WTC11 (cell line): ENCODE data around the gene AXIN2. TPM values are rescaled to one million over a fixed set of nuclear protein-coding genes. Genes with fewer than 3 reads are reported as not detected.

Experiments
- ATAC-seq: fragments of 200-7000 bp; cut with Tn5 transposase; 2 replicates; pipeline ENCODE4 v1.10.0; 2021; ENCODE audit warnings: mild to moderate bottlenecking, moderate library complexity
- CTCF ChIA-PET: fragments of 300-600 bp; sonication (Branson Sonifier 250); formaldehyde crosslinking; loops from one replicate; lab custom pipeline; 2021; ENCODE audit warnings: antibody characterized with exemption; lab: Charles Lee
- POLR2A ChIA-PET: fragments of 350-600 bp; sonication (Branson Sonifier 250); formaldehyde crosslinking; loops from one replicate; lab custom pipeline; 2021; ENCODE audit warnings: antibody characterized with exemption; lab: Charles Lee
- DNase-seq: peaks from one replicate; pipeline ENCODE4 v3.0.0; 2021; ENCODE audit warnings: low spot score
- H3K27ac Mint-ChIP-seq: 2 replicates; pipeline ENCODE4 v1.8.0; 2021; ENCODE audit warnings: mixed read lengths
- H3K27me3 Mint-ChIP-seq: 2 replicates; pipeline ENCODE4 v1.8.0; 2021; ENCODE audit warnings: low read depth, mild to moderate bottlenecking, moderate library complexity, mixed read lengths
- H3K36me3 Mint-ChIP-seq: 2 replicates; pipeline ENCODE4 v1.8.0; 2021; ENCODE audit warnings: mixed read lengths
- H3K4me1 Mint-ChIP-seq: 2 replicates; pipeline ENCODE4 v1.8.0; 2022; ENCODE audit warnings: mixed read lengths
- H3K4me3 Mint-ChIP-seq: 2 replicates; pipeline ENCODE4 v1.8.0; 2021; ENCODE audit warnings: mild to moderate bottlenecking, moderate library complexity, mixed read lengths
- H3K9me3 Mint-ChIP-seq: 2 replicates; pipeline ENCODE4 v1.8.0; 2021; ENCODE audit warnings: mixed read lengths
- CBFB ChIP-seq: sonication (generic); formaldehyde crosslinking; IDR thresholded peaks from 2 replicates; pipeline ENCODE4 v1.8.1; 2022; ENCODE audit warnings: mild to moderate bottlenecking, low read depth, missing genetic modification reagents
- CREM ChIP-seq: sonication (generic); formaldehyde crosslinking; IDR thresholded peaks from 2 replicates; pipeline ENCODE4 v1.8.1; 2022; ENCODE audit warnings: mild to moderate bottlenecking, missing genetic modification reagents, moderate library complexity
- ELF4 ChIP-seq: sonication (generic); formaldehyde crosslinking; IDR thresholded peaks from 2 replicates; pipeline ENCODE4 v1.8.1; 2022; ENCODE audit warnings: low read depth, mild to moderate bottlenecking, moderate library complexity, missing genetic modification reagents
- ETV6 ChIP-seq: sonication (generic); formaldehyde crosslinking; IDR thresholded peaks from 2 replicates; pipeline ENCODE4 v1.8.1; 2022; ENCODE audit warnings: mild to moderate bottlenecking, missing genetic modification reagents
- GABPB1 ChIP-seq: sonication (generic); formaldehyde crosslinking; IDR thresholded peaks from 2 replicates; pipeline ENCODE4 v1.8.1; 2023; ENCODE audit warnings: mild to moderate bottlenecking, missing genetic modification reagents
- GRHL2 ChIP-seq: fragments of 250-450 bp; sonication (Bioruptor Pico); IDR thresholded peaks from 2 replicates; pipeline ENCODE4 v1.8.0; 2022; ENCODE audit warnings: mild to moderate bottlenecking, moderate library complexity; ENCODE audit not compliant: insufficient replicate concordance, severe bottlenecking
- HMGA2 ChIP-seq: fragments of 250-450 bp; sonication (Bioruptor Pico); IDR thresholded peaks from 2 replicates; pipeline ENCODE4 v1.4.0; 2021; ENCODE audit warnings: mild to moderate bottlenecking, moderate library complexity
- RELA ChIP-seq: sonication (generic); formaldehyde crosslinking; IDR thresholded peaks from 2 replicates; pipeline ENCODE4 v1.8.1; 2022; ENCODE audit warnings: missing genetic modification reagents, mild to moderate bottlenecking, borderline replicate concordance
- SMAD3 ChIP-seq: sonication (generic); formaldehyde crosslinking; IDR thresholded peaks from 2 replicates; pipeline ENCODE4 v1.8.0; 2022; ENCODE audit warnings: missing genetic modification reagents, mild to moderate bottlenecking, borderline replicate concordance
- SMAD4 ChIP-seq: sonication (generic); formaldehyde crosslinking; IDR thresholded peaks from 2 replicates; pipeline ENCODE4 v1.8.0; 2022; ENCODE audit warnings: mild to moderate bottlenecking, missing genetic modification reagents
- SP1 ChIP-seq: sonication (generic); formaldehyde crosslinking; conservative IDR thresholded peaks from 2 replicates; pipeline ENCODE4 v1.8.1; 2022; ENCODE audit warnings: missing genetic modification reagents
- ZNF138 ChIP-seq: sonication (generic); formaldehyde crosslinking; conservative IDR thresholded peaks from 2 replicates; pipeline ENCODE4 v1.8.1; 2022; ENCODE audit warnings: mild to moderate bottlenecking, moderate library complexity, missing genetic modification reagents
- ZNF219 ChIP-seq: sonication (generic); formaldehyde crosslinking; IDR thresholded peaks from 2 replicates; pipeline ENCODE4 v1.8.0; 2023; ENCODE audit warnings: missing genetic modification reagents, mild to moderate bottlenecking, borderline replicate concordance
- ZNF263 ChIP-seq: sonication (generic); formaldehyde crosslinking; IDR thresholded peaks from 2 replicates; pipeline ENCODE4 v1.8.1; 2022; ENCODE audit warnings: low read depth, mild to moderate bottlenecking, moderate library complexity, missing genetic modification reagents
- ZNF317 ChIP-seq: sonication (generic); formaldehyde crosslinking; IDR thresholded peaks from 2 replicates; pipeline ENCODE4 v1.8.1; 2023; ENCODE audit warnings: low read depth, mild to moderate bottlenecking, moderate library complexity, missing genetic modification reagents, borderline replicate concordance
- ZNF671 ChIP-seq: fragments of 250-450 bp; sonication (Bioruptor Pico); IDR thresholded peaks from 2 replicates; pipeline ENCODE4 v1.8.0; 2021; ENCODE audit warnings: mild to moderate bottlenecking
- total RNA-seq: library from RNA; stranded (reverse); gene quantifications from 3 replicates; pipeline ENCODE4 v1.2.3, GENCODE V29; 2021
- TF ChIP-seq, protein P1 (sequence below): sonication (generic); formaldehyde crosslinking; IDR thresholded peaks from 2 replicates; pipeline ENCODE4 v1.8.0; 2022; ENCODE audit warnings: mild to moderate bottlenecking, missing genetic modification reagents
- TF ChIP-seq, protein P2 (sequence below): sonication (generic); formaldehyde crosslinking; IDR thresholded peaks from 2 replicates; pipeline ENCODE4 v1.8.0; 2023; ENCODE audit warnings: missing genetic modification reagents, mild to moderate bottlenecking, borderline replicate concordance
- TF ChIP-seq, protein P3 (sequence below): sonication (generic); formaldehyde crosslinking; conservative IDR thresholded peaks from 2 replicates; pipeline ENCODE4 v1.8.1; 2023; ENCODE audit warnings: mild to moderate bottlenecking, low read depth, missing genetic modification reagents, moderate library complexity
- TF ChIP-seq, protein P4 (sequence below): sonication (generic); formaldehyde crosslinking; IDR thresholded peaks from 2 replicates; pipeline ENCODE4 v1.8.0; 2022; ENCODE audit warnings: mild to moderate bottlenecking, missing genetic modification reagents
- TF ChIP-seq, protein P5 (sequence below): sonication (generic); formaldehyde crosslinking; IDR thresholded peaks from 2 replicates; pipeline ENCODE4 v1.8.1; 2022; ENCODE audit warnings: mild to moderate bottlenecking, moderate library complexity, missing genetic modification reagents

Gene AXIN2
- total RNA-seq, 1 experiment from 2014 or later, result 35.0 TPM

DNA sequence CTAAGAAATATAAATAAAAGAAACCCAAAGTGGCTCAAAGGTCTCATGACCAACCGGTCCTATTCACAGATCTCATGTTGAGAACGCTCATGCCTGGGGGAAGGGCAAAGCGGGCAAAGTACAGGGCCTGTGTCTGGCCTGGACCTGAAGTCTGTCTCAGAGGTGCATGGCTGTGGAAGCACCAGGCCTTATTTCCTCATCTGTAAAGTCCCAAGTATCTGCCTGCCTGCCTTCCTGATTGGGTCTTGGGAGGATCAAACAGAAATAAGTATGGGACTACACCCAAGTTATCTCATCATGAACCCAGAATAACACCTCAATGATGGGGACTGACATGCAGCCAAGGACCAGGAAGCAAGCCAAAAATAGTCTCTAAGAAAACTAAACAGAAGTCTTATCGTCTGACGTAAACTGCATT, 14.2 kb downstream of the AXIN2 start:
- CTCF ChIA-PET, result no interaction called here
- no peak overlapping the region for H3K4me3 Mint-ChIP-seq
- no peaks in the 10 kb centered on the region for H3K27me3 Mint-ChIP-seq
- H3K36me3 Mint-ChIP-seq, result peaks cover 46% of the 10 kb centered on the region
- H3K9me3 Mint-ChIP-seq, result no peaks in the 10 kb centered on the region
- ATAC-seq, result no peak
- DNase-seq, result no peak
- POLR2A ChIA-PET, result no interaction called here
- peaks cover 73% of the 10 kb centered on the region for H3K4me1 Mint-ChIP-seq
- H3K27ac Mint-ChIP-seq, result no peak overlapping the region
- no peak for TF ChIP-seq ZNF671 (CRISPR knock-in tag)
- TF ChIP-seq ZNF317, result no peak
- TF ChIP-seq, protein P1, sequence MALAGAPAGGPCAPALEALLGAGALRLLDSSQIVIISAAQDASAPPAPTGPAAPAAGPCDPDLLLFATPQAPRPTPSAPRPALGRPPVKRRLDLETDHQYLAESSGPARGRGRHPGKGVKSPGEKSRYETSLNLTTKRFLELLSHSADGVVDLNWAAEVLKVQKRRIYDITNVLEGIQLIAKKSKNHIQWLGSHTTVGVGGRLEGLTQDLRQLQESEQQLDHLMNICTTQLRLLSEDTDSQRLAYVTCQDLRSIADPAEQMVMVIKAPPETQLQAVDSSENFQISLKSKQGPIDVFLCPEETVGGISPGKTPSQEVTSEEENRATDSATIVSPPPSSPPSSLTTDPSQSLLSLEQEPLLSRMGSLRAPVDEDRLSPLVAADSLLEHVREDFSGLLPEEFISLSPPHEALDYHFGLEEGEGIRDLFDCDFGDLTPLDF, result no peak
- no peak for TF ChIP-seq ZNF263 (CRISPR knock-in tag)
- TF ChIP-seq, protein P2, sequence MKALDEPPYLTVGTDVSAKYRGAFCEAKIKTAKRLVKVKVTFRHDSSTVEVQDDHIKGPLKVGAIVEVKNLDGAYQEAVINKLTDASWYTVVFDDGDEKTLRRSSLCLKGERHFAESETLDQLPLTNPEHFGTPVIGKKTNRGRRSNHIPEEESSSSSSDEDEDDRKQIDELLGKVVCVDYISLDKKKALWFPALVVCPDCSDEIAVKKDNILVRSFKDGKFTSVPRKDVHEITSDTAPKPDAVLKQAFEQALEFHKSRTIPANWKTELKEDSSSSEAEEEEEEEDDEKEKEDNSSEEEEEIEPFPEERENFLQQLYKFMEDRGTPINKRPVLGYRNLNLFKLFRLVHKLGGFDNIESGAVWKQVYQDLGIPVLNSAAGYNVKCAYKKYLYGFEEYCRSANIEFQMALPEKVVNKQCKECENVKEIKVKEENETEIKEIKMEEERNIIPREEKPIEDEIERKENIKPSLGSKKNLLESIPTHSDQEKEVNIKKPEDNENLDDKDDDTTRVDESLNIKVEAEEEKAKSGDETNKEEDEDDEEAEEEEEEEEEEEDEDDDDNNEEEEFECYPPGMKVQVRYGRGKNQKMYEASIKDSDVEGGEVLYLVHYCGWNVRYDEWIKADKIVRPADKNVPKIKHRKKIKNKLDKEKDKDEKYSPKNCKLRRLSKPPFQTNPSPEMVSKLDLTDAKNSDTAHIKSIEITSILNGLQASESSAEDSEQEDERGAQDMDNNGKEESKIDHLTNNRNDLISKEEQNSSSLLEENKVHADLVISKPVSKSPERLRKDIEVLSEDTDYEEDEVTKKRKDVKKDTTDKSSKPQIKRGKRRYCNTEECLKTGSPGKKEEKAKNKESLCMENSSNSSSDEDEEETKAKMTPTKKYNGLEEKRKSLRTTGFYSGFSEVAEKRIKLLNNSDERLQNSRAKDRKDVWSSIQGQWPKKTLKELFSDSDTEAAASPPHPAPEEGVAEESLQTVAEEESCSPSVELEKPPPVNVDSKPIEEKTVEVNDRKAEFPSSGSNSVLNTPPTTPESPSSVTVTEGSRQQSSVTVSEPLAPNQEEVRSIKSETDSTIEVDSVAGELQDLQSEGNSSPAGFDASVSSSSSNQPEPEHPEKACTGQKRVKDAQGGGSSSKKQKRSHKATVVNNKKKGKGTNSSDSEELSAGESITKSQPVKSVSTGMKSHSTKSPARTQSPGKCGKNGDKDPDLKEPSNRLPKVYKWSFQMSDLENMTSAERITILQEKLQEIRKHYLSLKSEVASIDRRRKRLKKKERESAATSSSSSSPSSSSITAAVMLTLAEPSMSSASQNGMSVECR, result no peak
- TF ChIP-seq, all 79 proteins: peak for 0

DNA sequence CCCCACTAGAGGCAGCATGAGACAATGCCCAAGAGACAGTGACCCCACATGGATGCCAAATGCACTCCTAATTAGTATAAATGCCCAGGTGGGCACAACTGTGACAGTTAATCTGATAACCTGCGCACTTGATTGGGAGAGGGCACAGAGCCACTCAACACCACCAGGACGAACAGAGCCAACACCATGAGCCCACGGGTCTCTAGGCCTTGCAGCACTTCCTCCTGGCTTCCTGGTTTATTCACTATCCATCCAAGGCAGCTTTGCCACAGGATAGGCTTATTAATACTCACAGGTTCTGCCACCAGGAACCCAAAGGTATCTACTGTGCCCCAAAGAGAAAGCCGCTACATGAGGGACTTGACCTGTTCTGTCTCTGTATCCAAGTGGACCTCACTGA, 14.9 kb downstream of the AXIN2 start:
- H3K36me3 Mint-ChIP-seq, result peaks cover 46% of the 10 kb centered on the region
- POLR2A ChIA-PET, result no interaction called here
- TF ChIP-seq ZNF138 (CRISPR knock-in tag), result no peak
- TF ChIP-seq, protein P3, sequence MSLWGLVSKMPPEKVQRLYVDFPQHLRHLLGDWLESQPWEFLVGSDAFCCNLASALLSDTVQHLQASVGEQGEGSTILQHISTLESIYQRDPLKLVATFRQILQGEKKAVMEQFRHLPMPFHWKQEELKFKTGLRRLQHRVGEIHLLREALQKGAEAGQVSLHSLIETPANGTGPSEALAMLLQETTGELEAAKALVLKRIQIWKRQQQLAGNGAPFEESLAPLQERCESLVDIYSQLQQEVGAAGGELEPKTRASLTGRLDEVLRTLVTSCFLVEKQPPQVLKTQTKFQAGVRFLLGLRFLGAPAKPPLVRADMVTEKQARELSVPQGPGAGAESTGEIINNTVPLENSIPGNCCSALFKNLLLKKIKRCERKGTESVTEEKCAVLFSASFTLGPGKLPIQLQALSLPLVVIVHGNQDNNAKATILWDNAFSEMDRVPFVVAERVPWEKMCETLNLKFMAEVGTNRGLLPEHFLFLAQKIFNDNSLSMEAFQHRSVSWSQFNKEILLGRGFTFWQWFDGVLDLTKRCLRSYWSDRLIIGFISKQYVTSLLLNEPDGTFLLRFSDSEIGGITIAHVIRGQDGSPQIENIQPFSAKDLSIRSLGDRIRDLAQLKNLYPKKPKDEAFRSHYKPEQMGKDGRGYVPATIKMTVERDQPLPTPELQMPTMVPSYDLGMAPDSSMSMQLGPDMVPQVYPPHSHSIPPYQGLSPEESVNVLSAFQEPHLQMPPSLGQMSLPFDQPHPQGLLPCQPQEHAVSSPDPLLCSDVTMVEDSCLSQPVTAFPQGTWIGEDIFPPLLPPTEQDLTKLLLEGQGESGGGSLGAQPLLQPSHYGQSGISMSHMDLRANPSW, result no peak
- no peak for TF ChIP-seq SMAD4
- no peak for TF ChIP-seq CBFB
- TF ChIP-seq SMAD3 (CRISPR knock-in tag), result no peak
- TF ChIP-seq RELA (CRISPR knock-in tag), result no peak
- no peak for TF ChIP-seq CREM
- no peak for TF ChIP-seq HMGA2 (CRISPR knock-in tag)
- no peak for TF ChIP-seq ETV6 (CRISPR knock-in tag)
- TF ChIP-seq ZNF671 (CRISPR knock-in tag), result no peak
- no peak for TF ChIP-seq GRHL2 (CRISPR knock-in tag)
- no peak for TF ChIP-seq ZNF219 (CRISPR knock-in tag)
- TF ChIP-seq, protein P4, sequence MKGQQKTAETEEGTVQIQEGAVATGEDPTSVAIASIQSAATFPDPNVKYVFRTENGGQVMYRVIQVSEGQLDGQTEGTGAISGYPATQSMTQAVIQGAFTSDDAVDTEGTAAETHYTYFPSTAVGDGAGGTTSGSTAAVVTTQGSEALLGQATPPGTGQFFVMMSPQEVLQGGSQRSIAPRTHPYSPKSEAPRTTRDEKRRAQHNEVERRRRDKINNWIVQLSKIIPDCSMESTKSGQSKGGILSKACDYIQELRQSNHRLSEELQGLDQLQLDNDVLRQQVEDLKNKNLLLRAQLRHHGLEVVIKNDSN (CRISPR knock-in tag), result no peak
- no peak for TF ChIP-seq ZNF317
- TF ChIP-seq GABPB1 (CRISPR knock-in tag), result no peak
- TF ChIP-seq ELF4 (CRISPR knock-in tag), result no peak
- no peak for TF ChIP-seq SP1 (CRISPR knock-in tag)
- TF ChIP-seq, protein P5, sequence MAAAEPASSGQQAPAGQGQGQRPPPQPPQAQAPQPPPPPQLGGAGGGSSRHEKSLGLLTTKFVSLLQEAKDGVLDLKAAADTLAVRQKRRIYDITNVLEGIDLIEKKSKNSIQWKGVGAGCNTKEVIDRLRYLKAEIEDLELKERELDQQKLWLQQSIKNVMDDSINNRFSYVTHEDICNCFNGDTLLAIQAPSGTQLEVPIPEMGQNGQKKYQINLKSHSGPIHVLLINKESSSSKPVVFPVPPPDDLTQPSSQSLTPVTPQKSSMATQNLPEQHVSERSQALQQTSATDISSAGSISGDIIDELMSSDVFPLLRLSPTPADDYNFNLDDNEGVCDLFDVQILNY, result no peak
- TF ChIP-seq, all 79 proteins: peak for 0
- Mint-ChIP-seq H3K4me3 (no peak overlapping the region), H3K27me3 (no peaks in the 10 kb centered on the region), H3K4me1 (peaks cover 67% of the 10 kb centered on the region), H3K9me3 (no peaks in the 10 kb centered on the region; the same call in 1 of the 2 replicates), H3K27ac (peak overlapping the region; percentile 54; the same call in 1 of the 2 replicates)
- CTCF ChIA-PET, result no interaction called here
- ATAC-seq (no peak), DNase-seq (no peak)
